IPS-18c (cell line): ENCODE results near the gene DHX15.

Experiments
- H3K4me3 ChIP-seq: 2 replicates; pipeline ENCODE4 v1.7.0; 2013; ENCODE audit warnings: low read depth, mild to moderate bottlenecking, low read length, moderate library complexity; ENCODE audit not compliant: insufficient read depth
- H3K9me3 ChIP-seq: one replicate; pipeline ENCODE4 v1.6.1; 2013; ENCODE audit warnings: mild to moderate bottlenecking, low read length, moderate library complexity; ENCODE audit not compliant: control insufficient read depth, insufficient read depth

The DHX15 gene

DNA sequence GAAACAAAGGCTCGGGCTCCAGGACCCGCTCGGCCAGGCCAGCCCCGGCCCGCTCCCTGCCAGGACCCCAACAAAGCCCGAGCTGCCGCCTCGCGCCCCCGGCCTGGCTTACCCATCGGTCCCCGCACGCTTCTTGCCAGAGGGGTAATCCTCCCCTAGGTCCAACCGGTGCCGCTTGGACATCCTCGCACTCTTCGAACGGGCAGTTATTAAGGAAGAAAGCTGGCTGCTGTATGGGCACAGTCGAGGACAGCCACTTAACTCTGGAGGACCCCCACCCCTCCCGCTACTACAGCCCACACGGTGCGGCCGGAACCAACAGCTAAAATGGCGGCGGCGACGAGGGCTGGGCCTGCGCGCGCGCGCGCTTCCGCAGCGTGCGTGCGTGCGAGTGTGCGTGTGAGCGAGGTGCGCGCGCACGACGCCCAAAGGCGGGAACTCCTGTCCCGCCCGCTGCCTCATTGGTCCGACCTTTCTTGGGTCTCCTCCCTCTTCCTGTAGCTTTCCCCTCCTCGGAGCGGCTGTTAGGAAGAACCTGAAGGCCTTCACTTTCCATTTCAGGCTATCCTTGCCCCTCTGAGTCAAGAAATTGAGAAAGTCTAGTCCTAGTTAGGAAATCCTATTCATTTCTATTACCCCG lies at the start of gene DHX15:
Gene DHX15 (minus strand): TSS at position 344 of the 640 bp plus-strand sequence. CDS start 161 bp downstream, at position 183.
- H3K9me3 ChIP-seq: no peaks in the 10 kb centered on the region
- H3K4me3 ChIP-seq: peak within 1 kb of the TSS; percentile 94

DNA sequence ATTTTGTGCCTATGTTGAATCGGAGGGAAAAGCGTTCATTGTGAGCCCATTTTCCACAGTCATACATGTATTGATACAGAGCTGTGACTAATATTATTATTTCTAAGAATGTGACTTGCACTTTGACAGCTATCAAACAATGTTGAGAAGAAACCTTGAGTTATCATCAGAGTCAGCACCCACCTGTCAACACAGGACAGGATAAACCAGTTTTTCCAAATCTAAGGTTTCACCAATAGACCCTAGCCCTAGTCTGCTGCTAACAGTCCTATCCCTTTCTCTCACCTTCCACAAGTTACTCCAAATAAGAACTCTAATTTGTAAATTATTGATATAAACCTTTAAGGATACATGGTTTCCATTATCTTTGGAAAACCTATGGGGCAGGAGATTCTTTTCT lies 47.7 kb upstream of the DHX15 start:
- peaks cover 4% of the 10 kb centered on the region for H3K9me3 ChIP-seq
- H3K4me3 ChIP-seq: no peak overlapping the region

DNA sequence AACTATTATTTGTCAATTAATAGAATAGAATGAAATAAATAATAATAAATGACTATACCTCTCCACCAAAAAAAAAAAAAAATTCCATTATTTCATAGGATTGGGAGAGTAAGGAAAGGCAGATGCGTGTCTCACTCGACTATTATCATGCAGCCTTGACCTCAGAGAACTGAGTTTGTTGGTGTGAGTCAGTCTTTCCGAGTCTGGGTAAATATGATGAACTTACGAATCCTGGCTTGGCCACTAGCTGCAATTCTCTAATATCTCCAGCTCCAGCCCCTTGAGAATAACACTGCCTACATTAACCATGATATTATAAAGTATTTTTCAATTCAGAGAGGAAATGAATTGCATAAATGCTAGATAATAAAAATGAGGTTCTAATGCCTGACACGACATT lies 46.6 kb upstream of the DHX15 start:
- Histone ChIP-seq H3K4me3 (no peak overlapping the region), H3K9me3 (no peaks in the 10 kb centered on the region)

GRCh38 chr4:24625091-24625490 lies 40.7 kb upstream of the DHX15 start:
- Histone ChIP-seq H3K9me3 (peaks cover 2% of the 10 kb centered on the region), H3K4me3 (no peak overlapping the region)

DNA sequence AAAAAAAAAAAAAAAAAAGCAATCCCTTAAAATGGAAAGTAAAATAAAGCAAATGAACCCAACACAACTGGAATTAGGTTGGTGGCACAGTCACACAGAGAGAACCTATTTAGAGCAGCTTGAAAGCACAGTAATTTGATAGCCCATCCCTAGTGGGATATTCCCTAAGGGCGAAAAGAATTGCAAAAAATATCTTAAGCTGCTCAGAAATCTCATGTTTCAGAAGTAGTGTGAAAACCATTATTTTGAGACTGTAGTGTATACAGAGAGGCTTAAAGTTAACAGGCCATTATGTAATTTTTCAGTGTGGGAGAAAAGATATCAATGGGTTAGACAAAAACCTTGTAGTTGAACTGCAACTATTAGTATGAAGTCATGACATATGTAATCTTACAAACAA lies 40.0 kb upstream of the DHX15 start:
- no peak overlapping the region for H3K4me3 ChIP-seq
- H3K9me3 ChIP-seq: peaks cover 2% of the 10 kb centered on the region

- Histone ChIP-seq H3K4me3 (no peak overlapping the region), H3K9me3 (peaks cover 2% of the 10 kb centered on the region)
Measured at GRCh38 chr4:24622146-24622834, 37.9 kb upstream of the DHX15 start.

GRCh38 chr4:24615977-24616376 lies 31.6 kb upstream of the DHX15 start:
- H3K4me3 ChIP-seq: no peak overlapping the region
- no peaks in the 10 kb centered on the region for H3K9me3 ChIP-seq

- Histone ChIP-seq H3K4me3 (no peak overlapping the region), H3K9me3 (no peaks in the 10 kb centered on the region)
Measured at GRCh38 chr4:24614881-24615280, 30.5 kb upstream of the DHX15 start.

DNA sequence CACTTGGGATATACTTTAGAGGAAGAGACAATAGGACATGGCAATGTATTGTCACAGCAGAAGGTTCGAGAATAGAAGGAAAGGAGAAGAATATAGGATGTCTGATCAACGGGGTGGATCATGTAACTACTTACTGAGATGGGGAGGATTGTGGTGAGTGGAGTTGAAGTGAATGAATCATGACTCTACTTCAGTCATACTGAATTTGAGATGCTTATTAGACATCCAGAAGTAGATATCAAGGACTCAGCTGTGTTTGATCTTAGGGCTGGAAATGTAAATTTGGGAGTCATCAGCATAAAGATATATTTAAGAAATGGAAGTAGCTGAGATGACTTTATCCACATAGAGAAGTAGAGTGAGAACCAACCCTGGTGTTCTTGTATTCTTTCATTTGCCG lies 29.1 kb upstream of the DHX15 start:
- Histone ChIP-seq H3K9me3 (no peaks in the 10 kb centered on the region), H3K4me3 (no peak overlapping the region)

DNA sequence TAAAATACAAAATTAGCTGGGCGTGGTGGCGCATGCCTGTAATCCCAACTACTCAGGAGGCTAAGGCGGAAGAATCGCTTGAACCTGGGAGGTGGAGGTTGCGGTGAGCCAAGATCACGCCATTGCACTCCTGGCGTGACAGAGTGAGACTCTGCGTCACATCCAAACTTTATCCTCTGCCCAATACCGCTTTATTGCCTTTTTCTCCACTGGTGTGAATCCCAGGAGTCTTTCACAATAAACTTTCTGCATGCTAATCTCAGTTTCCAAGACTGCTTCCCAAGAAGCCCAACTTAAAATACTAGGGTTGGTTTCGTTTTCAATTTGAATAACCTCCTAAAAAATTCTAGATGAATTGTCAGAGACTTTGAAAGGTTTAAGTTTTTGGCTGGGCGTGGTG lies 27.2 kb upstream of the DHX15 start:
- no peak overlapping the region for H3K4me3 ChIP-seq
- H3K9me3 ChIP-seq: no peaks in the 10 kb centered on the region

GRCh38 chr4:24607334-24607733 lies 23.0 kb upstream of the DHX15 start:
- no peak overlapping the region for H3K4me3 ChIP-seq

DNA sequence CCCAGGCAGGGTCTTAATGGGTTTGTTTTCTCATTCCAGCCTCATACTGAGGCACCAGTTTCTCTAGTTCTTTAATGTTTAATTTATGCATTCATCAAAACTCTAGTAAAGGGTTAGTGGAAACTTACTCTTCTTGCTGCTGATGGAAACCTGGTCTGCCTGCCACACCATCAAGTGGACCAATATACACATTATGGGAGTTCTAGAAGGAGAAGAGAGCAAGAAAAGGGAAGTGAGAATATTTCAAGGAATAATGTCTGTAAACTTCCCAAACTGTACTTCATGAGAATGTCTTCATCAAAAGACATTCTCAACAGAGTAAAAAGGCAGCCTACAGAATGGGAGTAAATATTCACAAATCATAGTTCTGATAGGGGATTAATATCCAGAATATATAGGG lies 20.9 kb upstream of the DHX15 start:
- Histone ChIP-seq H3K4me3 (no peak overlapping the region), H3K9me3 (no peaks in the 10 kb centered on the region)

More at GRCh38 chr4:24607334-24607733, 23.0 kb upstream of the DHX15 start:
- no peaks in the 10 kb centered on the region for H3K9me3 ChIP-seq

- Histone ChIP-seq H3K4me3 (no peak overlapping the region), H3K9me3 (no peaks in the 10 kb centered on the region)
Measured at GRCh38 chr4:24604558-24605214, 20.3 kb upstream of the DHX15 start.

- Histone ChIP-seq H3K9me3 (peaks cover 3% of the 10 kb centered on the region), H3K4me3 (no peak overlapping the region)
Measured at GRCh38 chr4:24603343-24603742, 19.0 kb upstream of the DHX15 start.

DNA sequence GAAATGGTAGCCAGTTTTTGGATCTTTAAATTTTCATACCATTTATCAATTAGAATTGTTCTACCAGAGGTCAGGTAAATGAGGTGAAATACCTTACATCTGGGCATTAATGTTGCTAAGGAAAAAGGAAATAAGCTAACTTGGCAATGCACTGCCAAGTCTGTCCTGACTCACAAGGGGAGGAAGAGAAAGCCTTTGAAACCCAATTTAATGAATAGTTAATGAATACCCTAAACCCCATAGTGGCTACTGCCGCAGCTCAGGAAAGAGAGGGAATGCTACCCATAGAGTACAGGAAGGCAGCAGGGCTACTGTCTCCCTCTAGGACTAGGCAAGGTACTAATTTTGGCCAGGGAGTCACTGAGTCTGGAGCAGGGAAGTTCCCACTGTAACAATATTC lies 16.8 kb upstream of the DHX15 start:
- Histone ChIP-seq H3K4me3 (no peak overlapping the region), H3K9me3 (peaks cover 3% of the 10 kb centered on the region)

DNA sequence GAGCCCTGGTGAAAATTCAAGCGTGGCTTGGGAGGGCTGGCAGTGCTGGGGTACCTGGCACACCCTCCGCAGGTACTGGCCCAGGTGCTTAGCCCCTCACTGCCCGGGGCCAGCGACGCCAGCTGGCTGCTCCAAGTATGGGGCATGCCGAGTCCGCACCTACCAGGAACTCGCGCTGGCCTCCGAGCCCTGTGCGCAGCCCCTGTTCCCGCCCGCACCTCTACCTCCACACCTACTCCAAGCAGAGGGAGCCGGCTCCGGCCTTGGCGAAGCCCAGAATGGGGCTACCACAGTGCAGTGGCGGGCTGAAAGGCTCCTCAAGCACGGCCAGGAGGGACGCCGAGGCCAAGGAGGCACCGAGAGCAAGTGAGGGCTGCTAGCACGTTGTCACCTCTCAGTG lies 14.9 kb upstream of the DHX15 start:
- Histone ChIP-seq H3K4me3 (no peak overlapping the region), H3K9me3 (peaks cover 3% of the 10 kb centered on the region)

GRCh38 chr4:24598025-24598424 lies 13.7 kb upstream of the DHX15 start:
- H3K9me3 ChIP-seq: peaks cover 3% of the 10 kb centered on the region
- no peak overlapping the region for H3K4me3 ChIP-seq

DNA sequence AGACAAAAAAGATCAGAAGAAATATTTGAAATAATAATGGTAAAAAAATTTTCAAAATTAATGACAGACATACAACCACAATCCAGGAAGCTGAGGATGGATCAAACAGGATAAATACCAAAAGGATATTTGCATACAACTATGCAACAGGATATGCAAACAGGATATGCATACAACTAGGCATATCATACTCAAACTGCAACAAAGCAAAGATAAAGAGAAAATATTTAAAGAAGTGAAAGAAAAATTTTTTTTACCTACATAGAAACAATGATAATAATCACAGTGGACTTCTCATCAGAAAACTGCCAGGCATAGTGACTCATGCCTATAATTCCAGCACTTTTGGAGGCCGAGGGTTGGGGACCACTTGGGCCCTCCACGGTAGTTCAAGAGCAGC lies 11.3 kb upstream of the DHX15 start:
- H3K4me3 ChIP-seq: no peak overlapping the region
- peaks cover 3% of the 10 kb centered on the region for H3K9me3 ChIP-seq
